H1 (cell line): ENCODE data around the gene ALDH1A3. TPM values are rescaled to one million over a fixed set of nuclear protein-coding genes. Genes with fewer than 3 reads are reported as not detected.

ENCODE experiments used
- CTCF ChIA-PET: fragments of 300-600 bp; sonication (Branson Sonifier 250); formaldehyde crosslinking; loops from one replicate; lab custom pipeline; 2021; ENCODE audit not compliant: partially characterized antibody; lab: Charles Lee
- POLR2A ChIA-PET: fragments of 300-600 bp; sonication (Branson Sonifier 250); formaldehyde crosslinking; loops from one replicate; lab custom pipeline; 2021; ENCODE audit warnings: inconsistent platforms; ENCODE audit not compliant: partially characterized antibody; lab: Charles Lee
- DNase-seq, 2 experiments: peaks; one replicate each; pipeline versions ENCODE4 v3.0.0 to v3.0.0-alpha.2; 2010 to 2022; ENCODE audit warnings: low spot score in 2 of 2, low read depth in 1 of 2, mixed read lengths in 1 of 2
- FAIRE-seq: peaks from 2 replicates; lab custom pipeline; 2011; peaks lifted over from hg19 to GRCh38; lab: Jason Lieb, UNC
- H2AFZ ChIP-seq: 2 replicates; pipeline ENCODE4 v1.8.1; 2012; ENCODE audit warnings: low read length, inconsistent platforms
- H2AK5ac ChIP-seq: 2 replicates; pipeline ENCODE4 v1.6.1; 2013; ENCODE audit warnings: low read depth, low read length
- H2BK120ac ChIP-seq: replicated peaks from 2 replicates; pipeline ENCODE3; 2013; ENCODE audit warnings: low read depth, low read length, inconsistent platforms
- H2BK12ac ChIP-seq: 2 replicates; pipeline ENCODE4 v1.6.1; 2013; ENCODE audit warnings: low read depth, low read length
- H2BK15ac ChIP-seq: 2 replicates; pipeline ENCODE4 v1.6.1; 2013; ENCODE audit warnings: low read length
- H2BK20ac ChIP-seq: 2 replicates; pipeline ENCODE4 v1.6.1; 2013; ENCODE audit warnings: low read length
- H2BK5ac ChIP-seq: 2 replicates; pipeline ENCODE4 v1.6.1; 2013; ENCODE audit warnings: low read depth, low read length
- H3K14ac ChIP-seq: 2 replicates; pipeline ENCODE4 v1.6.1; 2013; ENCODE audit warnings: inconsistent platforms; ENCODE audit not compliant: insufficient read length
- H3K18ac ChIP-seq: 2 replicates; pipeline ENCODE4 v1.6.1; 2013; ENCODE audit warnings: low read length; ENCODE audit errors: extremely low read depth
- H3K23ac ChIP-seq: 2 replicates; pipeline ENCODE4 v1.6.1; 2013; ENCODE audit warnings: inconsistent platforms; ENCODE audit not compliant: insufficient read length
- H3K23me2 ChIP-seq: 2 replicates; pipeline ENCODE4 v1.6.1; 2013; ENCODE audit warnings: low read depth, low read length
- H3K27ac ChIP-seq: 2 replicates; pipeline ENCODE4 v1.6.1; 2011; ENCODE audit warnings: low read depth, low read length, inconsistent platforms
- H3K27me3 ChIP-seq, 4 experiments: replicated peaks in 1 of 4; 1 replicate in 1 of 4; 2 replicates in 3 of 4; pipeline versions ENCODE4 v1.6.1 to v1.8.1; 2011 to 2013; ENCODE audit warnings: low read length in 3 of 4, mild to moderate bottlenecking in 3 of 4, inconsistent platforms in 2 of 4, mixed read lengths in 2 of 4, moderate library complexity in 1 of 4; ENCODE audit not compliant: control insufficient read depth in 3 of 4, insufficient read depth in 3 of 4; ENCODE audit errors: extremely low read depth in 1 of 4
- H3K36me3 ChIP-seq, 4 experiments: 2 replicates each; pipeline versions ENCODE4 v1.6.1 to v1.8.1; 2011 to 2013; ENCODE audit warnings: mild to moderate bottlenecking in 4 of 4, low read length in 3 of 4, moderate library complexity in 2 of 4, control low read depth in 1 of 4, inconsistent platforms in 1 of 4; ENCODE audit not compliant: insufficient read depth in 4 of 4, control insufficient read depth in 2 of 4
- H3K4ac ChIP-seq: replicated peaks from 2 replicates; pipeline ENCODE3; 2013; ENCODE audit warnings: low read length, low read depth, mixed read lengths, inconsistent platforms; ENCODE audit not compliant: insufficient read length
- H3K4me1 ChIP-seq, 4 experiments: replicated peaks in 1 of 4; 1 replicate in 1 of 4; 2 replicates in 3 of 4; pipeline versions ENCODE4 v1.6.1 to v1.8.1; 2011 to 2013; ENCODE audit warnings: low read length in 3 of 4, inconsistent platforms in 2 of 4, mixed read lengths in 1 of 4; ENCODE audit not compliant: insufficient read depth in 4 of 4, control insufficient read depth in 3 of 4
- H3K4me2 ChIP-seq, 2 experiments: 2 replicates each; pipeline versions ENCODE4 v1.6.1 to v1.8.1; 2011 to 2013; ENCODE audit warnings: low read depth in 2 of 2, low read length in 2 of 2, control low read depth in 1 of 2, inconsistent platforms in 1 of 2, mild to moderate bottlenecking in 1 of 2; ENCODE audit not compliant: insufficient read depth in 1 of 2
- H3K4me3 ChIP-seq, 4 experiments: fragments of 200-600, 300-600 bp in 1 of 4; sonication (generic), shearing (Covaris generic), sonication (Bioruptor Twin) in 1 of 4; 2 replicates each; pipeline versions ENCODE4 v1.5.1 to v1.8.1; 2011 to 2016; ENCODE audit warnings: low read length in 4 of 4, low read depth in 3 of 4, control low read depth in 2 of 4, inconsistent platforms in 2 of 4, mild to moderate bottlenecking in 2 of 4, mixed read lengths in 1 of 4, moderate library complexity in 1 of 4; ENCODE audit not compliant: insufficient read depth in 2 of 4; ENCODE audit errors: extremely low read depth in 1 of 4
- H3K56ac ChIP-seq: replicated peaks from 2 replicates; pipeline ENCODE3; 2013; ENCODE audit warnings: low read depth, mild to moderate bottlenecking, mixed read lengths, low read length, inconsistent platforms; ENCODE audit not compliant: insufficient read length
- H3K79me1 ChIP-seq: 2 replicates; pipeline ENCODE4 v1.6.1; 2013; ENCODE audit warnings: low read depth, low read length, control low read depth
- H3K79me2 ChIP-seq, 2 experiments: 2 replicates each; pipeline versions ENCODE4 v1.6.1 to v1.8.1; 2012 to 2013; ENCODE audit warnings: low read length in 2 of 2, mild to moderate bottlenecking in 2 of 2, inconsistent platforms in 1 of 2; ENCODE audit not compliant: insufficient read depth in 2 of 2, control insufficient read depth in 1 of 2
- H3K9ac ChIP-seq, 4 experiments: replicated peaks in 1 of 4; 1 replicate in 1 of 4; 2 replicates in 3 of 4; pipeline versions ENCODE4 v1.6.1 to v1.8.1; 2011 to 2013; ENCODE audit warnings: low read depth in 3 of 4, low read length in 3 of 4, control low read depth in 2 of 4, mild to moderate bottlenecking in 2 of 4, moderate library complexity in 2 of 4, inconsistent platforms in 1 of 4; ENCODE audit errors: extremely low read depth in 1 of 4
- H3K9me3 ChIP-seq, 2 experiments: 2 replicates each; pipeline versions ENCODE4 v1.6.1 to v1.8.1; 2012 to 2013; ENCODE audit warnings: mild to moderate bottlenecking in 2 of 2, moderate library complexity in 2 of 2, control low read depth in 1 of 2, inconsistent platforms in 1 of 2, low read depth in 1 of 2, low read length in 1 of 2, mixed read lengths in 1 of 2; ENCODE audit not compliant: insufficient read depth in 2 of 2
- H4K20me1 ChIP-seq, 2 experiments: replicated peaks in 1 of 2; 2 replicates each; pipeline versions ENCODE3 to v1.8.1; 2011 to 2013; ENCODE audit warnings: inconsistent platforms in 2 of 2, low read length in 2 of 2, mild to moderate bottlenecking in 1 of 2; ENCODE audit not compliant: insufficient read depth in 2 of 2, control insufficient read depth in 1 of 2
- H4K5ac ChIP-seq: 2 replicates; pipeline ENCODE4 v1.6.1; 2013; ENCODE audit warnings: low read length, low read depth, mixed read lengths, inconsistent platforms; ENCODE audit not compliant: insufficient read length
- H4K8ac ChIP-seq: 2 replicates; pipeline ENCODE4 v1.8.0; 2013; ENCODE audit warnings: mild to moderate bottlenecking, moderate library complexity, low read length, inconsistent platforms; ENCODE audit not compliant: insufficient read depth; ENCODE audit errors: extremely low read depth
- H4K91ac ChIP-seq: replicated peaks from 2 replicates; pipeline ENCODE3; 2013; ENCODE audit warnings: low read length, mixed read lengths, inconsistent platforms; ENCODE audit not compliant: insufficient read length
- CHD1 ChIP-seq: IDR thresholded peaks from 2 replicates; pipeline ENCODE4 v1.6.1; 2012; ENCODE audit warnings: low read depth, low read length, improper control_type of control experiment
- CHD2 ChIP-seq: IDR thresholded peaks from 2 replicates; pipeline ENCODE4 v1.6.1; 2012; ENCODE audit warnings: low read length, improper control_type of control experiment
- FOSL1 ChIP-seq: IDR thresholded peaks from 2 replicates; pipeline ENCODE4 v1.6.1; 2011; ENCODE audit warnings: mild to moderate bottlenecking, low read depth, low read length, moderate library complexity; ENCODE audit not compliant: insufficient read depth
- GTF2F1 ChIP-seq: IDR thresholded peaks from 2 replicates; pipeline ENCODE4 v1.6.1; 2012; ENCODE audit warnings: low read depth, low read length, improper control_type of control experiment, borderline replicate concordance
- JUN ChIP-seq: IDR thresholded peaks from 2 replicates; pipeline ENCODE4 v1.6.1; 2011; ENCODE audit warnings: low read depth, mild to moderate bottlenecking, improper control_type of control experiment, low read length
- MAFK ChIP-seq: IDR thresholded peaks from 2 replicates; pipeline ENCODE4 v1.6.1; 2012; ENCODE audit warnings: low read depth, mild to moderate bottlenecking, improper control_type of control experiment, low read length
- RXRA ChIP-seq: IDR thresholded peaks from 2 replicates; pipeline ENCODE4 v1.6.1; 2011; ENCODE audit warnings: low read depth, mild to moderate bottlenecking, low read length, moderate library complexity; ENCODE audit not compliant: insufficient read depth
- SAP30 ChIP-seq: fragments of 300-600 bp; sonication (generic); IDR thresholded peaks from 2 replicates; pipeline ENCODE4 v1.7.1; 2012; ENCODE audit warnings: low read length, moderate library complexity, mild to moderate bottlenecking, inconsistent platforms; ENCODE audit not compliant: insufficient read depth, insufficient replicate concordance
- SRF ChIP-seq: IDR thresholded peaks from 2 replicates; pipeline ENCODE4 v1.6.1; 2011; ENCODE audit warnings: mild to moderate bottlenecking, low read depth, low read length, moderate library complexity
- SUZ12 ChIP-seq: fragments of 200-600 bp; sonication (generic); IDR thresholded peaks from 2 replicates; pipeline ENCODE4 v1.6.1; 2012; ENCODE audit warnings: mild to moderate bottlenecking, inconsistent platforms, low read length, moderate library complexity, mixed read lengths
- TBP ChIP-seq: IDR thresholded peaks from 2 replicates; pipeline ENCODE4 v1.6.1; 2011; ENCODE audit warnings: low read depth, low read length, improper control_type of control experiment
- USF2 ChIP-seq: IDR thresholded peaks from 2 replicates; pipeline ENCODE4 v1.6.1; 2011; ENCODE audit warnings: low read length, improper control_type of control experiment
- YY1 ChIP-seq: IDR thresholded peaks from 2 replicates; pipeline ENCODE4 v1.6.1; 2011; ENCODE audit warnings: low read depth, mild to moderate bottlenecking, low read length
- WGBS, 2 experiments: shearing (Covaris generic) in 1 of 2; methylation state at CpG; one replicate each; pipeline versions ENCODE4 v1.1.6 to v1.1.7; 2013 to 2015; ENCODE audit warnings: low lambda C conversion rate in 2 of 2, mixed read lengths in 2 of 2, inconsistent platforms in 1 of 2, low coverage in 1 of 2, missing lambda C conversion rate in 1 of 2; ENCODE audit not compliant: insufficient replicate concordance in 2 of 2, insufficient coverage in 1 of 2, insufficient read length in 1 of 2; ENCODE audit errors: extremely low coverage in 1 of 2, missing lambda C conversion rate in 1 of 2; 5-methylcytosine and 5-hydroxymethylcytosine counted together
- polyA plus RNA-seq, 7 experiments: library from polyadenylated mRNA; depleted of rRNA in 3 of 7; stranded (reverse) in 5 of 7; unstranded in 2 of 7; fragments of >200 nt in 5 of 7; fragments of 200-250 nt in 2 of 7; gene quantifications; 1 replicate in 5 of 7; 2 replicates in 1 of 7; 4 replicates in 1 of 7; pipeline versions ENCODE4 v1.2.1 to v1.2.3, GENCODE V29; 2011 to 2013; ENCODE audit warnings: missing spikeins in 2 of 7, mixed read lengths in 2 of 7
- total RNA-seq: library from RNA; stranded (reverse); fragmentation: NEBNext Ultra II Directional; extraction: Animal tissue kit (Norgen Biotek cat#: 25700); gene quantifications from 2 replicates; pipeline ENCODE4 v1.2.1, GENCODE V29; 2021

Gene ALDH1A3
- total and polyA plus RNA-seq, 2 of the 8 experiments (the other 6 are each of a cell fraction or from before 2014, with no cell fraction given) = 2.2 to 5.5 TPM

GRCh38 chr15:100940767-100941379 is 61.2 kb downstream of the ALDH1A3 start:
- H2BK15ac ChIP-seq = no peak overlapping the region
- H3K23ac ChIP-seq = no peak overlapping the region
- no peak overlapping the region for H3K4me2 ChIP-seq
- ChIA-PET POLR2A (no interaction called here), CTCF (interaction anchor here (0.9 to 1.8 kb wide), 4 partner anchors 22 to 67 kb away, joined by 4 to 6 read pairs (median 5); partner anchors contain the start of gene LRRK1)
- H2BK12ac ChIP-seq = no peak overlapping the region
- no peak overlapping the region for H3K4me3 ChIP-seq
- H3K18ac ChIP-seq = no peak overlapping the region
- no peak overlapping the region for H3K14ac ChIP-seq
- no peak overlapping the region; the same call in 1 of the 2 replicates for H4K8ac ChIP-seq
- H2BK5ac ChIP-seq = no peak overlapping the region
- no peaks in the 10 kb centered on the region for H3K4me1 ChIP-seq
- no peaks in the 10 kb centered on the region for H3K9me3 ChIP-seq
- DNase-seq = no peak
- H2BK20ac ChIP-seq = 0 out of 2 replicates have a peak overlapping the region, but pooled peaks have one; percentile 44
- H3K27ac ChIP-seq = no peak overlapping the region
- peak overlapping the region; percentile 75; the same call in 1 of the 2 replicates for H2AK5ac ChIP-seq
- 88% methylated on average over 2 of the region's 2 CpGs; no CpG with 5 or more reads in 1 of the 2 experiments for WGBS, 2 experiments
- no peak for FAIRE-seq
- no peak overlapping the region for H2BK120ac ChIP-seq
- H3K56ac ChIP-seq = no peak overlapping the region
- H3K9ac ChIP-seq = no peak overlapping the region
- no peak overlapping the region for H2AFZ ChIP-seq
- H4K5ac ChIP-seq = no peak overlapping the region
- no peak overlapping the region for H4K91ac ChIP-seq
- no peaks in the 10 kb centered on the region for H3K36me3 ChIP-seq
- no peaks in the 10 kb centered on the region for H4K20me1 ChIP-seq
- H3K27me3 ChIP-seq = no peaks in the 10 kb centered on the region
- peaks cover 8% of the 10 kb centered on the region; the same call in 1 of the 2 replicates for H3K23me2 ChIP-seq
- no peaks in the 10 kb centered on the region for H3K79me2 ChIP-seq
- no peak overlapping the region for H3K4ac ChIP-seq
- no peaks in the 10 kb centered on the region for H3K79me1 ChIP-seq
- TF ChIP-seq USF2 = no peak
- no peak for TF ChIP-seq RXRA
- TF ChIP-seq FOSL1 = no peak
- TF ChIP-seq TBP = no peak
- no peak for TF ChIP-seq SRF
- TF ChIP-seq MAFK = no peak
- no peak for TF ChIP-seq CHD2
- TF ChIP-seq SUZ12 = no peak
- TF ChIP-seq SAP30 = no peak
- no peak for TF ChIP-seq CHD1
- no peak for TF ChIP-seq GTF2F1
- TF ChIP-seq JUN = no peak
- TF ChIP-seq YY1 = no peak
